NCI-H187 treated with DMSO at 0.1 percent for 48 hours (cell line): Measurements from ENCODE around the gene TPST1.
"Not testable (repeated sequence)": the region's sequence is repeated elsewhere in the genome, so short reads cannot be mapped to it uniquely, and the experiment has no call there.

Experiments used
- DNase-seq: peaks from one replicate; lab custom pipeline; 2025; lab: John Stamatoyannopoulos, UW

Gene TPST1

GRCh38 chr7:66333443-66333842, 128.3 kb downstream of the TPST1 start:
- no peak for DNase-seq

GRCh38 chr7:66335318-66335717, 130.2 kb downstream of the TPST1 start:
- no peak for DNase-seq

GRCh38 chr7:66336760-66337159, 131.6 kb downstream of the TPST1 start:
- no peak for DNase-seq

GRCh38 chr7:66339141-66339540, 134.0 kb downstream of the TPST1 start:
- DNase-seq: no peak

- no peak for DNase-seq
These were observed 139.0 kb downstream of the TPST1 start for GRCh38 chr7:66344166-66344565.

GRCh38 chr7:66348531-66348930, 143.4 kb downstream of the TPST1 start:
- DNase-seq: no peak

- no peak for DNase-seq
These were observed 143.8 kb downstream of the TPST1 start for GRCh38 chr7:66348959-66349358.

GRCh38 chr7:66352071-66352470, 146.9 kb downstream of the TPST1 start:
- no peak for DNase-seq

GRCh38 chr7:66353547-66353946, 148.4 kb downstream of the TPST1 start:
- DNase-seq: no peak

- no peak for DNase-seq
These were observed 150.6 kb downstream of the TPST1 start for GRCh38 chr7:66355756-66356155.

GRCh38 chr7:66356277-66356721, 151.2 kb downstream of the TPST1 start:
- no peak for DNase-seq

- DNase-seq: no peak
These were observed 152.0 kb downstream of the TPST1 start for GRCh38 chr7:66357087-66357486.

GRCh38 chr7:66359656-66360211, 154.6 kb downstream of the TPST1 start:
- DNase-seq: no peak

GRCh38 chr7:66362136-66362535, 157.0 kb downstream of the TPST1 start:
- no peak for DNase-seq

GRCh38 chr7:66363635-66364034, 158.5 kb downstream of the TPST1 start:
- no peak for DNase-seq

- DNase-seq: not testable (repeated sequence)
These were observed 159.9 kb downstream of the TPST1 start for GRCh38 chr7:66365031-66365430.

- DNase-seq: no peak
These were observed 166.1 kb downstream of the TPST1 start for GRCh38 chr7:66371096-66371824.

- not testable (repeated sequence) for DNase-seq
These were observed 169.2 kb downstream of the TPST1 start for GRCh38 chr7:66374141-66374840.

- DNase-seq: no peak
These were observed 171.3 kb downstream of the TPST1 start for GRCh38 chr7:66376264-66376945.

GRCh38 chr7:66377045-66377444, 171.9 kb downstream of the TPST1 start:
- DNase-seq: no peak

- DNase-seq: no peak
These were observed 172.6 kb downstream of the TPST1 start for GRCh38 chr7:66377714-66378113.

- DNase-seq: no peak
These were observed 174.5 kb downstream of the TPST1 start for GRCh38 chr7:66379542-66380160.
